DND-41 (cell line): Measurements from ENCODE around the gene SUN3.

ENCODE experiments used
- CTCF ChIP-seq: IDR thresholded peaks from 2 replicates; pipeline ENCODE4 v1.5.1; 2012; ENCODE audit warnings: borderline replicate concordance, low read length, moderate library complexity, mild to moderate bottlenecking; ENCODE audit not compliant: poor library complexity, severe bottlenecking; ENCODE audit errors: extremely low read depth
- EZH2 ChIP-seq: IDR thresholded peaks from 3 replicates; pipeline ENCODE4 v1.6.1; 2012; ENCODE audit warnings: borderline replicate concordance, low read depth, mild to moderate bottlenecking, moderate library complexity, low read length, inconsistent platforms; ENCODE audit not compliant: severe bottlenecking

- TF ChIP-seq CTCF (no peak), EZH2 (no peak)
Measured at GRCh38 chr7:47949703-47950102, 79.2 kb downstream of the SUN3 start.
